Fibroblast of lung (primary cell): ENCODE data around the gene EPHB2.

Source experiments
- EZH2 ChIP-seq: IDR thresholded peaks from 2 replicates; pipeline ENCODE4 v1.5.1; 2012; ENCODE audit warnings: low read length, control low read depth, mild to moderate bottlenecking; ENCODE audit errors: missing control alignments
- TF ChIP-seq, protein P1 (sequence below), 2 donors: IDR thresholded peaks in 1 of 2; conservative IDR thresholded peaks in 1 of 2; 1 replicate in 1 of 2; 2 replicates in 1 of 2; pipeline ENCODE4 v1.5.1; 2011 to 2012; ENCODE audit warnings: low read length in 2 of 2, control low read depth in 1 of 2, inconsistent platforms in 1 of 2, low read depth in 1 of 2, mild to moderate bottlenecking in 1 of 2

DNA sequence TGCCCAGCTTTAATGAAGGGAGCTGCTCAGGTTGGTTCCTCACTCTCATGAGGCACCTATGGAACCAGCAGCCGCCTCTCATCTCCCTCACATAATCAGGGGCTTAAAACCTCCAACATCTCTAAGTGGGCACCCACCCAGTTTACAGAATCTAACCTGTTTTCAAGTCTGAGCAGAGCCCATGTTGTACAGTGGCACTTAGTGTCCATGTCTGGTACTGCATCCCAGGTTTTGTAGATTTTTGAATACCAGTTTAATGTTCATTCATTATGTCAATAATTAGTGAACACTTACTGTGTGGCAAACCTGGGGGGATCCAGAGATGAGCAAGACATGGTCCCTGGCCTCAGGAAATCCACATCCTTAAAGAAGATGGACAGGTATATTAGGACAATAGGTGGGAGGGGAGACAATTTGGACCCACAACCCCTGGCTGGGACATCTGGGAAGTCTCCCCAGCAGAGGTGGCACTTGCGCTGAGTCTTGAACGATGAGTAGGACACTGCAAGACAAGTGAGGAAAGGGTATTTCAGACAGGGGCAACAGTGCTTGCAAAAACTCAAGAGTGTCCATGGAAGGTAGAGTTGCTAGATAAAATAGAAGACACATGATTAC lies 178.7 kb downstream of the EPHB2 start:
- TF ChIP-seq, protein P1, sequence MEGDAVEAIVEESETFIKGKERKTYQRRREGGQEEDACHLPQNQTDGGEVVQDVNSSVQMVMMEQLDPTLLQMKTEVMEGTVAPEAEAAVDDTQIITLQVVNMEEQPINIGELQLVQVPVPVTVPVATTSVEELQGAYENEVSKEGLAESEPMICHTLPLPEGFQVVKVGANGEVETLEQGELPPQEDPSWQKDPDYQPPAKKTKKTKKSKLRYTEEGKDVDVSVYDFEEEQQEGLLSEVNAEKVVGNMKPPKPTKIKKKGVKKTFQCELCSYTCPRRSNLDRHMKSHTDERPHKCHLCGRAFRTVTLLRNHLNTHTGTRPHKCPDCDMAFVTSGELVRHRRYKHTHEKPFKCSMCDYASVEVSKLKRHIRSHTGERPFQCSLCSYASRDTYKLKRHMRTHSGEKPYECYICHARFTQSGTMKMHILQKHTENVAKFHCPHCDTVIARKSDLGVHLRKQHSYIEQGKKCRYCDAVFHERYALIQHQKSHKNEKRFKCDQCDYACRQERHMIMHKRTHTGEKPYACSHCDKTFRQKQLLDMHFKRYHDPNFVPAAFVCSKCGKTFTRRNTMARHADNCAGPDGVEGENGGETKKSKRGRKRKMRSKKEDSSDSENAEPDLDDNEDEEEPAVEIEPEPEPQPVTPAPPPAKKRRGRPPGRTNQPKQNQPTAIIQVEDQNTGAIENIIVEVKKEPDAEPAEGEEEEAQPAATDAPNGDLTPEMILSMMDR (conservative IDR thresholded peaks at IDR 0.05 in 1 of 2, IDR thresholded peaks at IDR 0.05 in 1 of 2; ENCODE audit: low read depth in 1 of 2, low read length in 2 of 2) = peak; percentile 83 to 94
- TF ChIP-seq EZH2 = no peak
